Keratinocyte (primary cell): ENCODE data around the gene KCNC1. TPM values are rescaled to one million over a fixed set of nuclear protein-coding genes. Genes with fewer than 3 reads are reported as not detected.

Experiments
- DNase-seq: peaks from one replicate; pipeline ENCODE4 v3.0.0-alpha.2; 2011; ENCODE audit warnings: low read depth, missing footprints, low spot score
- FAIRE-seq: peaks from 2 replicates; lab custom pipeline; 2011; peaks lifted over from hg19 to GRCh38; lab: Jason Lieb, UNC
- H2AFZ ChIP-seq: 2 replicates; pipeline ENCODE4 v1.6.0; 2012; ENCODE audit warnings: low read length, control low read depth, inconsistent platforms; ENCODE audit not compliant: control insufficient read depth
- H3K27ac ChIP-seq: 2 replicates; pipeline ENCODE4 v1.5.1; 2011; ENCODE audit warnings: low read length; ENCODE audit not compliant: control insufficient read depth, insufficient read depth
- H3K27me3 ChIP-seq: 3 replicates; pipeline ENCODE4 v1.6.0; 2011; ENCODE audit warnings: low read length; ENCODE audit not compliant: control insufficient read depth, insufficient read depth; ENCODE audit errors: extremely low read depth
- H3K36me3 ChIP-seq, 2 experiments: 2 replicates in 1 of 2; 3 replicates in 1 of 2; pipeline ENCODE4 v1.5.1; 2011; ENCODE audit warnings: low read length in 2 of 2, mild to moderate bottlenecking in 1 of 2; ENCODE audit not compliant: control insufficient read depth in 2 of 2, insufficient read depth in 2 of 2; ENCODE audit errors: extremely low read depth in 1 of 2
- H3K4me1 ChIP-seq: 3 replicates; pipeline ENCODE4 v1.5.1; 2011; ENCODE audit warnings: low read length; ENCODE audit not compliant: control insufficient read depth, insufficient read depth; ENCODE audit errors: extremely low read depth
- H3K4me2 ChIP-seq: 3 replicates; pipeline ENCODE4 v1.6.0; 2011; ENCODE audit warnings: low read depth, low read length; ENCODE audit not compliant: control insufficient read depth, insufficient read depth; ENCODE audit errors: extremely low read depth
- H3K4me3 ChIP-seq, 3 experiments: fragments of 200-600 bp in 1 of 3; sonication (generic) in 1 of 3; 2 replicates in 2 of 3; 3 replicates in 1 of 3; pipeline ENCODE4 v1.5.1; 2011 to 2016; ENCODE audit warnings: low read length in 3 of 3, mild to moderate bottlenecking in 3 of 3, control low read depth in 2 of 3, inconsistent platforms in 1 of 3, low read depth in 1 of 3, mixed read lengths in 1 of 3, mixed run types in 1 of 3, moderate library complexity in 1 of 3; ENCODE audit not compliant: control insufficient read depth in 2 of 3, insufficient read depth in 2 of 3; ENCODE audit errors: extremely low read depth in 1 of 3
- H3K79me2 ChIP-seq: 2 replicates; pipeline ENCODE4 v1.6.0; 2012; ENCODE audit warnings: low read length; ENCODE audit not compliant: control insufficient read depth, insufficient read depth
- H3K9ac ChIP-seq: 3 replicates; pipeline ENCODE4 v1.6.0; 2011; ENCODE audit warnings: low read length; ENCODE audit not compliant: control insufficient read depth, insufficient read depth; ENCODE audit errors: extremely low read depth
- H3K9me1 ChIP-seq: 3 replicates; pipeline ENCODE4 v1.6.0; 2011; ENCODE audit warnings: low read length; ENCODE audit not compliant: control insufficient read depth, insufficient read depth; ENCODE audit errors: extremely low read depth
- H3K9me3 ChIP-seq: 2 replicates; pipeline ENCODE4 v1.5.1; 2012; ENCODE audit warnings: low read depth, low read length; ENCODE audit not compliant: control insufficient read depth
- H4K20me1 ChIP-seq: 3 replicates; pipeline ENCODE4 v1.6.0; 2011; ENCODE audit warnings: low read length; ENCODE audit not compliant: control insufficient read depth, insufficient read depth; ENCODE audit errors: extremely low read depth
- CTCF ChIP-seq, 3 experiments: IDR thresholded peaks in 1 of 3; conservative IDR thresholded peaks in 1 of 3; optimal IDR thresholded peaks in 1 of 3; 2 replicates in 2 of 3; 3 replicates in 1 of 3; pipeline versions ENCODE3 to v1.5.1; 2011; ENCODE audit warnings: low read length in 3 of 3, mild to moderate bottlenecking in 3 of 3, moderate library complexity in 2 of 3, control low read depth in 1 of 3, inconsistent platforms in 1 of 3; ENCODE audit not compliant: insufficient read depth in 2 of 3; ENCODE audit errors: extremely low read depth in 1 of 3
- EZH2 ChIP-seq: IDR thresholded peaks from one replicate; pipeline ENCODE4 v1.6.1; 2012; ENCODE audit warnings: inconsistent platforms, mild to moderate bottlenecking, low read length, moderate library complexity
- dilution Hi-C: fragments of 300-500 bp; cut with MboI; formaldehyde crosslinking; loops from one replicate; pipeline ENCODE4 v1.7.0; 2020; ENCODE audit warnings: low sequenced_read_pairs; ENCODE audit not compliant: extremely low pct_ligation_motif_present
- polyA plus RNA-seq, 5 experiments: library from polyadenylated mRNA; depleted of rRNA in 3 of 5; stranded (reverse) in 3 of 5; stranded (forward) in 1 of 5; unstranded in 1 of 5; fragments of >200 nt; gene quantifications; 1 replicate in 1 of 5; 2 replicates in 3 of 5; 3 replicates in 1 of 5; pipeline versions ENCODE4 v1.2.1 to v1.2.3, GENCODE V29; 2011 to 2012; ENCODE audit warnings: missing spikeins in 2 of 5, low read depth in 1 of 5, low replicate concordance in 1 of 5

KCNC1 gene
- polyA plus RNA-seq, 1 donor (not counting 4 experiments of a cell fraction or from before 2014, with no cell fraction given) = not detected

DNA sequence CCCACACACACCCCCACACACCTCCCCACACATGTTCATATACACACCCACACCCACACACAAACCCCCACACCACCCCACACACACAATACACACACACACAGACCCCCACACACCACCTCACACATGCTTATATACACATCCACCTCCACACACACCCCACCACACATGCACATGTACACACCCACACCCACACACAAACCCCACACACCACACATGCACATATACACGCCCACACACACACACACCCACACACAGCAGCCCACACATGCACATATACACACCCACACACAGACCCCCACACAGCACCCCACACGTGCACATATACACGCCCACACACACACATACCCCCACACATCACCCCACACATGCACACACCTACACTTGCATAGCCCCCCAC lies 29.1 kb downstream of the KCNC1 start:
- Histone ChIP-seq H3K4me1 (no peaks in the 10 kb centered on the region), H3K9ac (no peak overlapping the region), H3K4me3 (no peak overlapping the region), H3K36me3 (no peaks in the 10 kb centered on the region), H3K27ac (no peak overlapping the region), H2AFZ (no peak overlapping the region), H3K4me2 (no peak overlapping the region), H3K9me3 (no peaks in the 10 kb centered on the region), H3K27me3 (no peaks in the 10 kb centered on the region), H4K20me1 (no peaks in the 10 kb centered on the region), H3K79me2 (no peaks in the 10 kb centered on the region), H3K9me1 (no peaks in the 10 kb centered on the region)
- dilution Hi-C loops = no loop called here
- no peak for FAIRE-seq
- DNase-seq = no peak
- TF ChIP-seq CTCF (optimal IDR thresholded peaks at IDR 0.05 in 1 of 3, IDR thresholded peaks at IDR 0.05 in 1 of 3, conservative IDR thresholded peaks at IDR 0.05 in 1 of 3; ENCODE audit: extremely low read depth in 1 of 3, insufficient read depth in 2 of 3, low read length in 3 of 3) = no peak
- no peak for TF ChIP-seq EZH2

GRCh38 chr11:17764446-17765218 lies 30.1 kb downstream of the KCNC1 start:
- no peaks in the 10 kb centered on the region for H3K36me3 ChIP-seq
- H3K4me2 ChIP-seq = no peak overlapping the region
- H3K9ac ChIP-seq = no peak overlapping the region
- H3K27ac ChIP-seq = no peak overlapping the region
- no peak for FAIRE-seq
- no peaks in the 10 kb centered on the region for H3K27me3 ChIP-seq
- dilution Hi-C loops = no loop called here
- no peaks in the 10 kb centered on the region for H4K20me1 ChIP-seq
- no peaks in the 10 kb centered on the region for H3K4me1 ChIP-seq
- H3K9me1 ChIP-seq = no peaks in the 10 kb centered on the region
- TF ChIP-seq EZH2 (no peak), CTCF (optimal IDR thresholded peaks at IDR 0.05 in 1 of 3, IDR thresholded peaks at IDR 0.05 in 1 of 3, conservative IDR thresholded peaks at IDR 0.05 in 1 of 3; ENCODE audit: extremely low read depth in 1 of 3, insufficient read depth in 2 of 3, low read length in 3 of 3) (no peak)
- no peak for DNase-seq
- H2AFZ ChIP-seq = no peak overlapping the region
- H3K4me3 ChIP-seq = no peak overlapping the region
- H3K79me2 ChIP-seq = no peaks in the 10 kb centered on the region
- no peaks in the 10 kb centered on the region for H3K9me3 ChIP-seq
